C4-2B (cell line): ENCODE measurements around the gene TRIP10.

Source experiments
- ZFX ChIP-seq: fragments of 450-650 bp; IDR thresholded peaks from 2 replicates; pipeline ENCODE4 v1.6.1; 2017
- TF ChIP-seq, protein P1 (sequence below): fragments of 450-650 bp; conservative IDR thresholded peaks from 2 replicates; pipeline ENCODE4 v1.5.1; 2017; ENCODE audit warnings: mild to moderate bottlenecking

DNA sequence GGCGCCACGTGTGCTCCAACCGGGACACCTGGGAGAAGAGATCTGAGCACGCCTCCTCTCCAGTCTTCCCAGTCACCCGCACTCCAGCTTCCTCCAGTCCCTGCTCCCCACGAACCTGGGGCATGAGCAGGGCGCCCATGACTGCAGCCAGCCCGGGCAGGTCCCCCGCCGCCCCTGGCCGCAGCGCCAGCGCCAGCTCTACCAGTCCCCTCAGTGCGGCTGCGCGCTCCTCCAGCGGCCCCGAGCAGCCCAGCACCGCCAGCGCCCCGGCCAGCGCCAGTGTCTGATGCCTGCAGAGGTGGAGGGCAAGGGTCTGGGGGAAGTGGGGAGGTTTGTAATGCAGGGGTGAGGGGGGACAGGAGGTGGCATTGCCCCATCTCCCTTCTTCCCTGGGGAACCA lies 14.7 kb downstream of the TRIP10 start:
- TF ChIP-seq, protein P1, sequence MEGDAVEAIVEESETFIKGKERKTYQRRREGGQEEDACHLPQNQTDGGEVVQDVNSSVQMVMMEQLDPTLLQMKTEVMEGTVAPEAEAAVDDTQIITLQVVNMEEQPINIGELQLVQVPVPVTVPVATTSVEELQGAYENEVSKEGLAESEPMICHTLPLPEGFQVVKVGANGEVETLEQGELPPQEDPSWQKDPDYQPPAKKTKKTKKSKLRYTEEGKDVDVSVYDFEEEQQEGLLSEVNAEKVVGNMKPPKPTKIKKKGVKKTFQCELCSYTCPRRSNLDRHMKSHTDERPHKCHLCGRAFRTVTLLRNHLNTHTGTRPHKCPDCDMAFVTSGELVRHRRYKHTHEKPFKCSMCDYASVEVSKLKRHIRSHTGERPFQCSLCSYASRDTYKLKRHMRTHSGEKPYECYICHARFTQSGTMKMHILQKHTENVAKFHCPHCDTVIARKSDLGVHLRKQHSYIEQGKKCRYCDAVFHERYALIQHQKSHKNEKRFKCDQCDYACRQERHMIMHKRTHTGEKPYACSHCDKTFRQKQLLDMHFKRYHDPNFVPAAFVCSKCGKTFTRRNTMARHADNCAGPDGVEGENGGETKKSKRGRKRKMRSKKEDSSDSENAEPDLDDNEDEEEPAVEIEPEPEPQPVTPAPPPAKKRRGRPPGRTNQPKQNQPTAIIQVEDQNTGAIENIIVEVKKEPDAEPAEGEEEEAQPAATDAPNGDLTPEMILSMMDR = no peak
- TF ChIP-seq ZFX = no peak
